GM20000 (cell line): ENCODE measurements around the gene GRIN1.
A peak's percentile ranks its signal among the peaks of the same experiment; 100 is the strongest.

ENCODE experiments used
- DNase-seq: peaks from one replicate; pipeline ENCODE4 v3.0.0; 2012; ENCODE audit warnings: low spot score
- CTCF ChIP-seq: IDR thresholded peaks from 2 replicates; pipeline ENCODE4 v1.5.1; 2012; ENCODE audit warnings: mild to moderate bottlenecking, control low read depth; ENCODE audit errors: extremely low read depth, missing control alignments

GRIN1 gene

GRCh38 chr9:137167747-137168572 is 29.0 kb downstream of the GRIN1 start:
- peak; percentile 70 for DNase-seq
- no peak for TF ChIP-seq CTCF

GRCh38 chr9:137168573-137168903 is 29.6 kb downstream of the GRIN1 start:
- DNase-seq = peak; percentile 52
- no peak for TF ChIP-seq CTCF

GRCh38 chr9:137168904-137169856 is 30.2 kb downstream of the GRIN1 start:
- no peak for TF ChIP-seq CTCF
- DNase-seq = peak; percentile 84

- no peak for TF ChIP-seq CTCF
- DNase-seq = no peak
Observed at GRCh38 chr9:137169896-137170358, 31.0 kb downstream of the GRIN1 start, which contains the start of gene LRRC26. Gene LRRC26 (minus strand): TSS chr9:137170051. CDS start chr9:137169943, 108 bp downstream.

- peak; percentile 45 for DNase-seq
- TF ChIP-seq CTCF = no peak
Observed at GRCh38 chr9:137170486-137171148, 31.7 kb downstream of the GRIN1 start.

GRCh38 chr9:137171149-137171900 is 32.4 kb downstream of the GRIN1 start:
- peak; percentile 34 for DNase-seq
- TF ChIP-seq CTCF = no peak
